ENCODE results near the gene CBARP. TPM values are rescaled to one million over a fixed set of nuclear protein-coding genes. Genes with fewer than 3 reads are reported as not detected.
A peak's percentile ranks its signal among the peaks of the same experiment; 100 is the strongest.

CBARP gene
- total and polyA plus RNA-seq, 2 of the 13 experiments (the other 11 are each of a cell fraction or from before 2014, with no cell fraction given): 1.2 to 1.4 TPM

DNA sequence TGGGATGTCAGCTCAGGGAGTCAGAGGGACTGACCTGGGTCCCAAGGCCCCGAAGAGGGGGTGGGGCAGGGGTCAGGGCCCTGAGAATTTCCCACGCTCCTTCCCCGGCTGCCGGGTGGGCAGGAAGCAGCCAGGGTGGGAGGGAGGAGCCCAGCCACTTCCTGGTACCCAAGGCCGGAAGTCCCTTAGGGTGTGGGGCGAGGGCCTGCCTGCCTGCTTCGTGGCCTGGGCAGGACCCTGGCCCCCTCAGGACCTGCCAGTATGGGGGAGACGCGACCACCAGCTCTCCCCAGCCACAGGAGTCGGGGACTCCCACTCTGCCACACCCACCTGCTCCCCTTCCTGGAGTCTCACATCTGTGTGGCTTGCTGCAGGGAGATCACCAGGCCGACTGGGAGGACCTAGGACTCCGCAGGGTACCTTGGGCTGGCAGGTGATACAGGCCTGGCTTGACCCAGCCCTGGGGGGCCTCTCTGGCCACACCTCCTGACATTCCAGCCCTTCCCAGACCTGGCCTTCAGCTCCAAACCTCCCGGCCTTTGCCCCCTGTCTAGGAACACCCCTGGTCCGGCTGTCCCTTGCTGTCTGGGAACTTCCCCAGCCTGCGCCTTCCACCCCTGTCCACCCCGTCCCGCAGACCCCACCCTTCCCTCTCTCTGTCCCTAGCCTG lies 21.5 kb upstream of the CBARP start (continued):
- no peak for TF ChIP-seq JDP2 (CRISPR knock-in tag; IDR thresholded peaks at IDR 0.05; ENCODE audit: borderline replicate concordance)
- TF ChIP-seq ZNF331 (CRISPR knock-in tag; IDR thresholded peaks at IDR 0.05): peak; percentile 65; the same call in 1 of the 2 replicates
- TF ChIP-seq ZC3H13 (CRISPR knock-in tag; IDR thresholded peaks at IDR 0.05): peak; percentile 99
- TF ChIP-seq ZNF318 (CRISPR knock-in tag; IDR thresholded peaks at IDR 0.05): peak; percentile 89; the same call in 1 of the 2 replicates
- no peak for TF ChIP-seq ZNF101 (CRISPR knock-in tag; IDR thresholded peaks at IDR 0.05; ENCODE audit: borderline replicate concordance, low read depth)
- TF ChIP-seq PHF8 (CRISPR knock-in tag; IDR thresholded peaks at IDR 0.05): peak; percentile 48
- TF ChIP-seq ZNF841 (CRISPR knock-in tag; IDR thresholded peaks at IDR 0.05; ENCODE audit: borderline replicate concordance): no peak
- peak; percentile 99 for TF ChIP-seq AGO1 (IDR thresholded peaks at IDR 0.05; ENCODE audit: low read depth, low read length, poor library complexity, severe bottlenecking)
- peak; percentile 53; the same call in 1 of the 2 replicates for TF ChIP-seq ZBTB38 (CRISPR knock-in tag; IDR thresholded peaks at IDR 0.05)
- peak; percentile 40; the same call in 1 of the 2 replicates for TF ChIP-seq SAFB2 (CRISPR knock-in tag; IDR thresholded peaks at IDR 0.05; ENCODE audit: borderline replicate concordance, low read depth)
- TF ChIP-seq ZNF709 (CRISPR knock-in tag; IDR thresholded peaks at IDR 0.05): no peak
- TF ChIP-seq ZNF691 (CRISPR knock-in tag; IDR thresholded peaks at IDR 0.05; ENCODE audit: borderline replicate concordance, low read depth): peak; percentile 78
- no peak for TF ChIP-seq FOXM1 (CRISPR knock-in tag; IDR thresholded peaks at IDR 0.05)
- TF ChIP-seq TGIF2 (CRISPR knock-in tag; IDR thresholded peaks at IDR 0.05): peak; percentile 69; the same call in 1 of the 2 replicates
- TF ChIP-seq ATF3 (CRISPR knock-in tag; IDR thresholded peaks at IDR 0.05): no peak
- TF ChIP-seq SOX13 (IDR thresholded peaks at IDR 0.05): 0 out of 2 replicates have a peak, but pooled peaks have one; percentile 20
- TF ChIP-seq SOX13 (CRISPR knock-in tag; conservative IDR thresholded peaks at IDR 0.05 in 1 of 2, IDR thresholded peaks at IDR 0.05 in 1 of 2): peak; percentile 52 to 99; a peak in 3 of 4 replicates
- no peak for TF ChIP-seq PCBP2 (optimal IDR thresholded peaks at IDR 0.05; ENCODE audit: low read depth, low read length, poor library complexity, severe bottlenecking)
- TF ChIP-seq FOSL2 (CRISPR knock-in tag; IDR thresholded peaks at IDR 0.05): peak; percentile 59; the same call in 1 of the 2 replicates
- peak; percentile 93 for TF ChIP-seq ZFX (CRISPR knock-in tag; IDR thresholded peaks at IDR 0.05; ENCODE audit: low read depth)
- peak; percentile 100 for TF ChIP-seq AGO2 (optimal IDR thresholded peaks at IDR 0.05; ENCODE audit: low read depth, low read length)
